A549 (cell line): Measurements from ENCODE around the gene TKFC. TPM values are rescaled to one million over a fixed set of nuclear protein-coding genes. Genes with fewer than 3 reads are reported as not detected.

Source experiments
- ATAC-seq, 2 experiments: fragments of 200-7000 bp in 1 of 2; fragments of >200 bp in 1 of 2; cut with Nextera tagmentation in 1 of 2; cut with Tn5 transposase in 1 of 2; 3 replicates each; pipeline versions ENCODE4 v1.8.0 to v1.9.1; 2018 to 2020; ENCODE audit warnings: mild to moderate bottlenecking in 1 of 2, moderate library complexity in 1 of 2
- CTCF ChIA-PET: fragments of 300-600 bp; sonication (Branson Sonifier 250); formaldehyde crosslinking; extraction: SDS; loops from one replicate; lab custom pipeline; 2021; ENCODE audit warnings: antibody characterized with exemption, inconsistent platforms; lab: Yijun Ruan, JAX
- POLR2A ChIA-PET: fragments of 350-600 bp; formaldehyde crosslinking; extraction: SDS; loops from one replicate; lab custom pipeline; 2021; ENCODE audit warnings: antibody characterized with exemption, inconsistent platforms; lab: Yijun Ruan, JAX
- DNase-seq, 2 experiments: peaks; one replicate each; pipeline versions ENCODE4 v3.0.0 to v3.0.0-alpha.2; 2011 to 2016; ENCODE audit warnings: low read depth in 1 of 2, low spot score in 1 of 2
- FAIRE-seq: peaks from 2 replicates; lab custom pipeline; 2011; peaks lifted over from hg19 to GRCh38; lab: Jason Lieb, UNC
- H3K27ac ChIP-seq, 2 experiments: fragments of >200 bp; sonication (Bioruptor Twin); formaldehyde crosslinking; 3 replicates each; pipeline ENCODE4 v1.5.1; 2016 to 2017
- H3K4me1 ChIP-seq: fragments of >200 bp; sonication (Bioruptor Twin); formaldehyde crosslinking; 3 replicates; pipeline ENCODE4 v1.6.1; 2016
- H3K4me2 ChIP-seq: fragments of >200 bp; sonication (Bioruptor Twin); formaldehyde crosslinking; 3 replicates; pipeline ENCODE4 v1.6.1; 2016
- H3K4me3 ChIP-seq: fragments of >200 bp; sonication (Bioruptor Twin); formaldehyde crosslinking; 3 replicates; pipeline ENCODE4 v1.5.1; 2016
- H3K9me3 ChIP-seq: fragments of >200 bp; sonication (Bioruptor Twin); formaldehyde crosslinking; 3 replicates; pipeline ENCODE4 v1.6.1; 2016
- CBX2 ChIP-seq: fragments of 200-600 bp; sonication (generic); IDR thresholded peaks from 2 replicates; pipeline ENCODE4 v1.6.1; 2016; ENCODE audit warnings: low read depth, mild to moderate bottlenecking, borderline replicate concordance
- CBX8 ChIP-seq: fragments of 200-600 bp; sonication (generic); IDR thresholded peaks from 2 replicates; pipeline ENCODE4 v1.6.1; 2016
- CHD2 ChIP-seq: fragments of 150-350 bp; IDR thresholded peaks from 2 replicates; pipeline ENCODE4 v1.6.1; 2014; ENCODE audit warnings: low read length; ENCODE audit not compliant: partially characterized antibody
- EHF ChIP-seq: fragments of 250-450 bp; sonication (Bioruptor Pico); IDR thresholded peaks from 2 replicates; pipeline ENCODE4 v1.5.0; 2020; ENCODE audit warnings: mild to moderate bottlenecking
- EP300 ChIP-seq, 2 experiments: fragments of >200 bp; sonication (Bioruptor Twin); formaldehyde crosslinking; IDR thresholded peaks; 2 replicates in 1 of 2; 3 replicates in 1 of 2; pipeline ENCODE4 v1.6.1; 2016 to 2017
- ESRRA ChIP-seq: fragments of 150-350 bp; IDR thresholded peaks from 2 replicates; pipeline ENCODE4 v1.6.1; 2014; ENCODE audit warnings: mild to moderate bottlenecking, low read length, borderline replicate concordance
- FOXS1 ChIP-seq: fragments of 250-450 bp; sonication (Bioruptor Pico); IDR thresholded peaks from 2 replicates; pipeline ENCODE4 v1.5.0; 2020; ENCODE audit warnings: mild to moderate bottlenecking, moderate library complexity
- HEYL ChIP-seq: fragments of 250-450 bp; sonication (Bioruptor Pico); IDR thresholded peaks from 2 replicates; pipeline ENCODE4 v1.8.0; 2021; ENCODE audit warnings: mild to moderate bottlenecking, moderate library complexity
- MAFK ChIP-seq: fragments of 450-650 bp; IDR thresholded peaks from 2 replicates; pipeline ENCODE4 v1.6.1; 2014; ENCODE audit not compliant: partially characterized antibody
- NFE2L2 ChIP-seq: fragments of 150-350 bp; conservative IDR thresholded peaks from 2 replicates; pipeline ENCODE4 v1.6.1; 2014; ENCODE audit warnings: low read length
- NPAS2 ChIP-seq: fragments of 250-450 bp; sonication (Bioruptor Pico); IDR thresholded peaks from 2 replicates; pipeline ENCODE4 v1.8.0; 2022; ENCODE audit warnings: mild to moderate bottlenecking, moderate library complexity, borderline replicate concordance
- POLR2A ChIP-seq: IDR thresholded peaks from 2 replicates; pipeline ENCODE4 v1.6.1; 2012; ENCODE audit warnings: mild to moderate bottlenecking, low read length
- POLR2AphosphoS2 ChIP-seq: conservative IDR thresholded peaks from 2 replicates; pipeline ENCODE4 v1.6.1; 2012; ENCODE audit warnings: low read length, improper control_type of control experiment, inconsistent platforms
- SMC3 ChIP-seq: fragments of >200 bp; sonication (Bioruptor Twin); formaldehyde crosslinking; IDR thresholded peaks from 3 replicates; pipeline ENCODE4 v1.6.1; 2018; ENCODE audit warnings: inconsistent platforms
- SREBF2 ChIP-seq: fragments of 450-650 bp; IDR thresholded peaks from 2 replicates; pipeline ENCODE4 v1.6.1; 2014; ENCODE audit warnings: mild to moderate bottlenecking, moderate library complexity
- TFCP2L1 ChIP-seq: fragments of 250-450 bp; sonication (Bioruptor Pico); IDR thresholded peaks from 2 replicates; pipeline ENCODE4 v1.5.0; 2021; ENCODE audit warnings: mild to moderate bottlenecking
- ZC3H11A ChIP-seq: fragments of 450-650 bp; IDR thresholded peaks from 2 replicates; pipeline ENCODE4 v1.6.1; 2014; ENCODE audit warnings: antibody characterized with exemption, mild to moderate bottlenecking
- ZFP36 ChIP-seq: fragments of 450-650 bp; IDR thresholded peaks from 2 replicates; pipeline ENCODE4 v1.6.1; 2014; ENCODE audit warnings: borderline replicate concordance; ENCODE audit not compliant: partially characterized antibody
- ZSCAN20 ChIP-seq: fragments of 250-450 bp; sonication (Bioruptor Pico); IDR thresholded peaks from 2 replicates; pipeline ENCODE4 v1.8.0; 2022; ENCODE audit warnings: mild to moderate bottlenecking, moderate library complexity
- WGBS: methylation state at CpG from one replicate; pipeline ENCODE4 v1.1.6; 2017; ENCODE audit errors: missing lambda C conversion rate; 5-methylcytosine and 5-hydroxymethylcytosine counted together
- polyA plus RNA-seq, 4 experiments: library from polyadenylated mRNA; depleted of rRNA in 3 of 4; stranded (reverse); fragments of >200 nt; fragmentation: RNase III in 1 of 4; extraction: RNeasy Plus Mini Kit Qiagen cat#74134 plus additional on column Dnase treatment in 1 of 4; gene quantifications; 2 replicates in 3 of 4; 3 replicates in 1 of 4; pipeline ENCODE4 v1.2.3, GENCODE V29; 2011 to 2017
- TF ChIP-seq, protein P1 (sequence below): fragments of 200-600 bp; sonication (generic); IDR thresholded peaks from 2 replicates; pipeline ENCODE4 v1.6.1; 2016; ENCODE audit warnings: antibody characterized with exemption, mild to moderate bottlenecking, moderate library complexity
- TF ChIP-seq, protein P2 (sequence below): fragments of >200 bp; sonication (Bioruptor Twin); formaldehyde crosslinking; IDR thresholded peaks from 2 replicates; pipeline ENCODE4 v1.6.1; 2016
- TF ChIP-seq, protein P3 (sequence below): fragments of 150-350 bp; IDR thresholded peaks from 2 replicates; pipeline ENCODE4 v1.6.1; 2014; ENCODE audit warnings: low read depth, mild to moderate bottlenecking, low read length
- TF ChIP-seq, protein P4 (sequence below): IDR thresholded peaks from 2 replicates; pipeline ENCODE4 v1.6.1; 2012; ENCODE audit warnings: low read depth, borderline replicate concordance
- TF ChIP-seq, protein P5 (sequence below): fragments of >200 bp; sonication (Bioruptor Twin); formaldehyde crosslinking; IDR thresholded peaks from 3 replicates; pipeline ENCODE4 v1.5.1; 2016
- TF ChIP-seq, protein P6 (sequence below): fragments of 450-650 bp; IDR thresholded peaks from 2 replicates; pipeline ENCODE4 v1.6.1; 2014; ENCODE audit warnings: antibody characterized with exemption

The TKFC gene
- polyA plus RNA-seq, 2 of the 4 experiments (the other 2 are of a cell fraction) = 46.5 to 48.7 TPM

DNA sequence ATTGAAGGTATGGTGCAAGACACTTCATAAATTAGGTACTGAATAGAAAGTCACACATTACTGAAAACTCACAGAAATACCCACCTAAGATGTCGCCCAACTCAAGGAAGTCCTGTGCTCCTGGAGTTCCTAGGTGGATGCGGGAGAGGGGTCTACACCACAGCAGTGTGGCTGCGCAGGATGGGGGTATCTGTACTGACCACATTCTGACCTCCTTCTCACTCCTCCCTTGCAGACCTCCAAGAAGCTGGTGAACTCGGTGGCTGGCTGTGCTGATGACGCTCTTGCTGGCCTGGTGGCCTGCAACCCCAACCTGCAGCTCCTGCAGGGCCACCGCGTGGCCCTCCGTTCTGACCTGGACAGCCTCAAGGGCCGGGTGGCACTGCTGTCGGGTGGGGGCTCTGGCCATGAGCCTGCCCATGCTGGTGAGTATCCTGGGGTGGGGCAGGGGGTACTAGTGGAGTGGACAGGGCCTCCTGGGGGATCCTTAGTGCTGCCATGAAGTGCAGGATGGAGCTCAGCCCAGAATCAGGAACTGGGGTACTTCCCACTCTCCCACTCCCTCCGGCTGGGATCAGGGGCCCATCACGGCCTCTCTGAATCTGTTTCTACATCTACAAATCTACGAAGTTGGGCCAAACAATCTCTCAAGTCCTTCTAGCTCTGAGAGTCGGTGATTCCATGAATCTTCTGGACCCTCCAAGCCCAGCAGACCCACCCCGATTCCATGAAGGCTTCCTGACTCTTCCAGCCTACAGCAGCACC lies 4.9 kb downstream of the TKFC start (continued):
- TF ChIP-seq, protein P1, sequence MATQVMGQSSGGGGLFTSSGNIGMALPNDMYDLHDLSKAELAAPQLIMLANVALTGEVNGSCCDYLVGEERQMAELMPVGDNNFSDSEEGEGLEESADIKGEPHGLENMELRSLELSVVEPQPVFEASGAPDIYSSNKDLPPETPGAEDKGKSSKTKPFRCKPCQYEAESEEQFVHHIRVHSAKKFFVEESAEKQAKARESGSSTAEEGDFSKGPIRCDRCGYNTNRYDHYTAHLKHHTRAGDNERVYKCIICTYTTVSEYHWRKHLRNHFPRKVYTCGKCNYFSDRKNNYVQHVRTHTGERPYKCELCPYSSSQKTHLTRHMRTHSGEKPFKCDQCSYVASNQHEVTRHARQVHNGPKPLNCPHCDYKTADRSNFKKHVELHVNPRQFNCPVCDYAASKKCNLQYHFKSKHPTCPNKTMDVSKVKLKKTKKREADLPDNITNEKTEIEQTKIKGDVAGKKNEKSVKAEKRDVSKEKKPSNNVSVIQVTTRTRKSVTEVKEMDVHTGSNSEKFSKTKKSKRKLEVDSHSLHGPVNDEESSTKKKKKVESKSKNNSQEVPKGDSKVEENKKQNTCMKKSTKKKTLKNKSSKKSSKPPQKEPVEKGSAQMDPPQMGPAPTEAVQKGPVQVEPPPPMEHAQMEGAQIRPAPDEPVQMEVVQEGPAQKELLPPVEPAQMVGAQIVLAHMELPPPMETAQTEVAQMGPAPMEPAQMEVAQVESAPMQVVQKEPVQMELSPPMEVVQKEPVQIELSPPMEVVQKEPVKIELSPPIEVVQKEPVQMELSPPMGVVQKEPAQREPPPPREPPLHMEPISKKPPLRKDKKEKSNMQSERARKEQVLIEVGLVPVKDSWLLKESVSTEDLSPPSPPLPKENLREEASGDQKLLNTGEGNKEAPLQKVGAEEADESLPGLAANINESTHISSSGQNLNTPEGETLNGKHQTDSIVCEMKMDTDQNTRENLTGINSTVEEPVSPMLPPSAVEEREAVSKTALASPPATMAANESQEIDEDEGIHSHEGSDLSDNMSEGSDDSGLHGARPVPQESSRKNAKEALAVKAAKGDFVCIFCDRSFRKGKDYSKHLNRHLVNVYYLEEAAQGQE = no peak
- no peak for TF ChIP-seq ZC3H11A
- no peak for TF ChIP-seq TFCP2L1
- TF ChIP-seq SMC3 = no peak
- no peak for TF ChIP-seq FOXS1 (CRISPR knock-in tag)
- no peak for TF ChIP-seq ZFP36

DNA sequence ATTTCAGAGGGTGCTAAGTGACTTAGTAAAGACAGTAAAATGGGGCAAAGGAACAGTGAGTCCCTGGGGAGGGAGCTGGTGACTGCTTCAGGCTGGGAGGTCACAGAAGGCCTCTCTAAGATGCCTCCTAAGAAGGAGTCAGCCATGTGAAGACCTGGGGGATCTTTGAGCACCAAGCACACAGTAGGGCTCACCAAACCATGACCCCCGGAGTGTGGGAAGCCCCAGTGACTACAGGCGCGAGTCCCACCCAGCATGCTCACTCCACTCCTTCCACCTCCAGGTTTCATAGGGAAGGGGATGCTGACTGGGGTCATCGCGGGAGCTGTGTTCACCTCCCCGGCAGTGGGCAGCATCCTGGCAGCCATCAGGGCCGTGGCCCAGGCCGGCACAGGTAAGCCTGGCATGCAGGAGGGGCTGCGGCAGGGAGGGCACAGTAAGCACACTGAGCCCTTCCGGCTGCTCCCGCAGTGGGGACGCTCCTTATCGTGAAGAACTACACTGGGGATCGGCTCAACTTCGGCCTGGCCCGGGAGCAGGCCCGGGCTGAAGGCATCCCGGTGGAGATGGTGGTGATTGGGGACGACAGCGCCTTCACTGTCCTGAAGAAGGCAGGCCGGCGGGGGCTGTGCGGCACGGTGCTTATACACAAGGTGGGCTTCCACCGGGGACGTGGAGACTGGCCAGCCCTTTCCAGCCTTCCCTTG lies 5.9 kb downstream of the TKFC start:
- DNase-seq (no peak), FAIRE-seq (no peak), ATAC-seq (no peak)
- Histone ChIP-seq H3K4me3 (no peak overlapping the region), H3K4me2 (no peak overlapping the region), H3K9me3 (no peaks in the 10 kb centered on the region), H3K27ac (no peak overlapping the region), H3K4me1 (peaks cover 18% of the 10 kb centered on the region)
- ChIA-PET POLR2A (interaction anchor here (0.5 to 7.9 kb wide), 2 partner anchors 22 to 42 kb away, joined by 3 to 67 read pairs; partner anchors contain the start of genes CYB561A3 and TMEM138), CTCF (interaction anchor here (1.0 to 10.9 kb wide), 5 partner anchors 20 to 107 kb away, joined by 3 to 552 read pairs (median 3); partner anchors contain the start of genes CYB561A3 and TMEM138)
- 91% methylated on average over 26 of the region's 26 CpGs for WGBS
- TF ChIP-seq EP300 (IDR thresholded peaks at IDR 0.05) (no peak), CBX8 (no peak), NPAS2 (no peak), ESRRA (no peak), NFE2L2 (no peak), POLR2AphosphoS2 (no peak)
- TF ChIP-seq, protein P2, sequence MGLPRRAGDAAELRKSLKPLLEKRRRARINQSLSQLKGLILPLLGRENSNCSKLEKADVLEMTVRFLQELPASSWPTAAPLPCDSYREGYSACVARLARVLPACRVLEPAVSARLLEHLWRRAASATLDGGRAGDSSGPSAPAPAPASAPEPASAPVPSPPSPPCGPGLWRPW = no peak

DNA sequence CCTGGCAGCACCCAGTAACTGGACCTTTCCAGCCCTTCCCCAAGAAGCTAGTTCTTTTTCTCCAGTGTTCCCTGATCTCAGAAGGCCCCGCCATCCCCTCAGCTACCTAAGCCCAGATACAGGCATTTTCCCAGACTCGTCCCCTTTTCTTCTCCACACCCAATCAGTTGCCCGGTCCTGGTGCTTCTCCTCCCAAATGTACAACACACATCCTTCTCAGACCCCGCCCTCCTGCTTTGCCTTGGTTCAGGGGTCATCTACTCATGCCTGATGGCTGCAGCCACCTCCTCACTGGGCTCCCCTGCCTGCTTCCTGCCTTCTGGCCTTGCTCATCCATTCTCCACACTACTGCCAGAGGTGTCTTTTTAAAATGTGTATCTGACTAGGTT lies 6.5 kb downstream of the TKFC start:
- peaks cover 13% of the 10 kb centered on the region for H3K4me1 ChIP-seq
- no peak for DNase-seq
- POLR2A ChIA-PET = interaction anchor here (7.9 kb wide), 1 partner anchor 22 kb away, joined by 67 read pairs; the partner anchor contains the start of genes CYB561A3 and TMEM138
- WGBS = 81% methylated on average over 4 of the region's 4 CpGs
- no peak overlapping the region for H3K4me3 ChIP-seq
- H3K9me3 ChIP-seq = no peaks in the 10 kb centered on the region
- no peak for FAIRE-seq
- no peak overlapping the region for H3K27ac ChIP-seq
- ATAC-seq = no peak
- CTCF ChIA-PET = interaction anchor here (1.0 to 10.9 kb wide), 4 partner anchors 20 to 51 kb away, joined by 3 to 552 read pairs (median 186); partner anchors contain the start of genes CYB561A3 and TMEM138
- H3K4me2 ChIP-seq = no peak overlapping the region
- no peak for TF ChIP-seq ZSCAN20 (CRISPR knock-in tag)
- no peak for TF ChIP-seq MAFK
- no peak for TF ChIP-seq SREBF2
- TF ChIP-seq, protein P3, sequence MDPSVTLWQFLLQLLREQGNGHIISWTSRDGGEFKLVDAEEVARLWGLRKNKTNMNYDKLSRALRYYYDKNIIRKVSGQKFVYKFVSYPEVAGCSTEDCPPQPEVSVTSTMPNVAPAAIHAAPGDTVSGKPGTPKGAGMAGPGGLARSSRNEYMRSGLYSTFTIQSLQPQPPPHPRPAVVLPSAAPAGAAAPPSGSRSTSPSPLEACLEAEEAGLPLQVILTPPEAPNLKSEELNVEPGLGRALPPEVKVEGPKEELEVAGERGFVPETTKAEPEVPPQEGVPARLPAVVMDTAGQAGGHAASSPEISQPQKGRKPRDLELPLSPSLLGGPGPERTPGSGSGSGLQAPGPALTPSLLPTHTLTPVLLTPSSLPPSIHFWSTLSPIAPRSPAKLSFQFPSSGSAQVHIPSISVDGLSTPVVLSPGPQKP = no peak
- TF ChIP-seq ESRRA = no peak
- TF ChIP-seq FOXS1 (CRISPR knock-in tag) = no peak
- no peak for TF ChIP-seq HEYL (CRISPR knock-in tag)
- TF ChIP-seq EHF (CRISPR knock-in tag) = no peak
- no peak for TF ChIP-seq EP300 (IDR thresholded peaks at IDR 0.05)
- TF ChIP-seq, protein P4, sequence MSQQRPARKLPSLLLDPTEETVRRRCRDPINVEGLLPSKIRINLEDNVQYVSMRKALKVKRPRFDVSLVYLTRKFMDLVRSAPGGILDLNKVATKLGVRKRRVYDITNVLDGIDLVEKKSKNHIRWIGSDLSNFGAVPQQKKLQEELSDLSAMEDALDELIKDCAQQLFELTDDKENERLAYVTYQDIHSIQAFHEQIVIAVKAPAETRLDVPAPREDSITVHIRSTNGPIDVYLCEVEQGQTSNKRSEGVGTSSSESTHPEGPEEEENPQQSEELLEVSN = no peak
- no peak for TF ChIP-seq CHD2
- TF ChIP-seq CBX2 = no peak
- TF ChIP-seq, protein P2 = no peak
- TF ChIP-seq, protein P5, sequence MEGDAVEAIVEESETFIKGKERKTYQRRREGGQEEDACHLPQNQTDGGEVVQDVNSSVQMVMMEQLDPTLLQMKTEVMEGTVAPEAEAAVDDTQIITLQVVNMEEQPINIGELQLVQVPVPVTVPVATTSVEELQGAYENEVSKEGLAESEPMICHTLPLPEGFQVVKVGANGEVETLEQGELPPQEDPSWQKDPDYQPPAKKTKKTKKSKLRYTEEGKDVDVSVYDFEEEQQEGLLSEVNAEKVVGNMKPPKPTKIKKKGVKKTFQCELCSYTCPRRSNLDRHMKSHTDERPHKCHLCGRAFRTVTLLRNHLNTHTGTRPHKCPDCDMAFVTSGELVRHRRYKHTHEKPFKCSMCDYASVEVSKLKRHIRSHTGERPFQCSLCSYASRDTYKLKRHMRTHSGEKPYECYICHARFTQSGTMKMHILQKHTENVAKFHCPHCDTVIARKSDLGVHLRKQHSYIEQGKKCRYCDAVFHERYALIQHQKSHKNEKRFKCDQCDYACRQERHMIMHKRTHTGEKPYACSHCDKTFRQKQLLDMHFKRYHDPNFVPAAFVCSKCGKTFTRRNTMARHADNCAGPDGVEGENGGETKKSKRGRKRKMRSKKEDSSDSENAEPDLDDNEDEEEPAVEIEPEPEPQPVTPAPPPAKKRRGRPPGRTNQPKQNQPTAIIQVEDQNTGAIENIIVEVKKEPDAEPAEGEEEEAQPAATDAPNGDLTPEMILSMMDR = no peak
- TF ChIP-seq, protein P6, sequence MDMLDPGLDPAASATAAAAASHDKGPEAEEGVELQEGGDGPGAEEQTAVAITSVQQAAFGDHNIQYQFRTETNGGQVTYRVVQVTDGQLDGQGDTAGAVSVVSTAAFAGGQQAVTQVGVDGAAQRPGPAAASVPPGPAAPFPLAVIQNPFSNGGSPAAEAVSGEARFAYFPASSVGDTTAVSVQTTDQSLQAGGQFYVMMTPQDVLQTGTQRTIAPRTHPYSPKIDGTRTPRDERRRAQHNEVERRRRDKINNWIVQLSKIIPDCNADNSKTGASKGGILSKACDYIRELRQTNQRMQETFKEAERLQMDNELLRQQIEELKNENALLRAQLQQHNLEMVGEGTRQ = no peak
- no peak for TF ChIP-seq POLR2A
